H1 (cell line): ENCODE results near the gene SERPINA1. TPM values are rescaled to one million over a fixed set of nuclear protein-coding genes. Genes with fewer than 3 reads are reported as not detected.

Source experiments
- CTCF ChIA-PET: fragments of 300-600 bp; sonication (Branson Sonifier 250); formaldehyde crosslinking; loops from one replicate; lab custom pipeline; 2021; ENCODE audit not compliant: partially characterized antibody; lab: Charles Lee
- POLR2A ChIA-PET: fragments of 300-600 bp; sonication (Branson Sonifier 250); formaldehyde crosslinking; loops from one replicate; lab custom pipeline; 2021; ENCODE audit warnings: inconsistent platforms; ENCODE audit not compliant: partially characterized antibody; lab: Charles Lee
- DNase-seq, 2 experiments: peaks; one replicate each; pipeline versions ENCODE4 v3.0.0 to v3.0.0-alpha.2; 2010 to 2022; ENCODE audit warnings: low spot score in 2 of 2, low read depth in 1 of 2, mixed read lengths in 1 of 2
- FAIRE-seq: peaks from 2 replicates; lab custom pipeline; 2011; peaks lifted over from hg19 to GRCh38; lab: Jason Lieb, UNC
- H2AFZ ChIP-seq: 2 replicates; pipeline ENCODE4 v1.8.1; 2012; ENCODE audit warnings: low read length, inconsistent platforms
- H2AK5ac ChIP-seq: 2 replicates; pipeline ENCODE4 v1.6.1; 2013; ENCODE audit warnings: low read depth, low read length
- H2BK120ac ChIP-seq: replicated peaks from 2 replicates; pipeline ENCODE3; 2013; ENCODE audit warnings: low read depth, low read length, inconsistent platforms
- H2BK12ac ChIP-seq: 2 replicates; pipeline ENCODE4 v1.6.1; 2013; ENCODE audit warnings: low read depth, low read length
- H2BK15ac ChIP-seq: 2 replicates; pipeline ENCODE4 v1.6.1; 2013; ENCODE audit warnings: low read length
- H2BK20ac ChIP-seq: 2 replicates; pipeline ENCODE4 v1.6.1; 2013; ENCODE audit warnings: low read length
- H2BK5ac ChIP-seq: 2 replicates; pipeline ENCODE4 v1.6.1; 2013; ENCODE audit warnings: low read depth, low read length
- H3K14ac ChIP-seq: 2 replicates; pipeline ENCODE4 v1.6.1; 2013; ENCODE audit warnings: inconsistent platforms; ENCODE audit not compliant: insufficient read length
- H3K18ac ChIP-seq: 2 replicates; pipeline ENCODE4 v1.6.1; 2013; ENCODE audit warnings: low read length; ENCODE audit errors: extremely low read depth
- H3K23ac ChIP-seq: 2 replicates; pipeline ENCODE4 v1.6.1; 2013; ENCODE audit warnings: inconsistent platforms; ENCODE audit not compliant: insufficient read length
- H3K23me2 ChIP-seq: 2 replicates; pipeline ENCODE4 v1.6.1; 2013; ENCODE audit warnings: low read depth, low read length
- H3K27ac ChIP-seq: 2 replicates; pipeline ENCODE4 v1.6.1; 2011; ENCODE audit warnings: low read depth, low read length, inconsistent platforms
- H3K27me3 ChIP-seq, 4 experiments: replicated peaks in 1 of 4; 1 replicate in 1 of 4; 2 replicates in 3 of 4; pipeline versions ENCODE4 v1.6.1 to v1.8.1; 2011 to 2013; ENCODE audit warnings: low read length in 3 of 4, mild to moderate bottlenecking in 3 of 4, inconsistent platforms in 2 of 4, mixed read lengths in 2 of 4, moderate library complexity in 1 of 4; ENCODE audit not compliant: control insufficient read depth in 3 of 4, insufficient read depth in 3 of 4; ENCODE audit errors: extremely low read depth in 1 of 4
- H3K36me3 ChIP-seq, 4 experiments: 2 replicates each; pipeline versions ENCODE4 v1.6.1 to v1.8.1; 2011 to 2013; ENCODE audit warnings: mild to moderate bottlenecking in 4 of 4, low read length in 3 of 4, moderate library complexity in 2 of 4, control low read depth in 1 of 4, inconsistent platforms in 1 of 4; ENCODE audit not compliant: insufficient read depth in 4 of 4, control insufficient read depth in 2 of 4
- H3K4ac ChIP-seq: replicated peaks from 2 replicates; pipeline ENCODE3; 2013; ENCODE audit warnings: low read length, low read depth, mixed read lengths, inconsistent platforms; ENCODE audit not compliant: insufficient read length
- H3K4me1 ChIP-seq, 4 experiments: replicated peaks in 1 of 4; 1 replicate in 1 of 4; 2 replicates in 3 of 4; pipeline versions ENCODE4 v1.6.1 to v1.8.1; 2011 to 2013; ENCODE audit warnings: low read length in 3 of 4, inconsistent platforms in 2 of 4, mixed read lengths in 1 of 4; ENCODE audit not compliant: insufficient read depth in 4 of 4, control insufficient read depth in 3 of 4
- H3K4me2 ChIP-seq, 2 experiments: 2 replicates each; pipeline versions ENCODE4 v1.6.1 to v1.8.1; 2011 to 2013; ENCODE audit warnings: low read depth in 2 of 2, low read length in 2 of 2, control low read depth in 1 of 2, inconsistent platforms in 1 of 2, mild to moderate bottlenecking in 1 of 2; ENCODE audit not compliant: insufficient read depth in 1 of 2
- H3K4me3 ChIP-seq, 4 experiments: fragments of 200-600, 300-600 bp in 1 of 4; sonication (generic), shearing (Covaris generic), sonication (Bioruptor Twin) in 1 of 4; 2 replicates each; pipeline versions ENCODE4 v1.5.1 to v1.8.1; 2011 to 2016; ENCODE audit warnings: low read length in 4 of 4, low read depth in 3 of 4, control low read depth in 2 of 4, inconsistent platforms in 2 of 4, mild to moderate bottlenecking in 2 of 4, mixed read lengths in 1 of 4, moderate library complexity in 1 of 4; ENCODE audit not compliant: insufficient read depth in 2 of 4; ENCODE audit errors: extremely low read depth in 1 of 4
- H3K56ac ChIP-seq: replicated peaks from 2 replicates; pipeline ENCODE3; 2013; ENCODE audit warnings: low read depth, mild to moderate bottlenecking, mixed read lengths, low read length, inconsistent platforms; ENCODE audit not compliant: insufficient read length
- H3K79me1 ChIP-seq: 2 replicates; pipeline ENCODE4 v1.6.1; 2013; ENCODE audit warnings: low read depth, low read length, control low read depth
- H3K79me2 ChIP-seq, 2 experiments: 2 replicates each; pipeline versions ENCODE4 v1.6.1 to v1.8.1; 2012 to 2013; ENCODE audit warnings: low read length in 2 of 2, mild to moderate bottlenecking in 2 of 2, inconsistent platforms in 1 of 2; ENCODE audit not compliant: insufficient read depth in 2 of 2, control insufficient read depth in 1 of 2
- H3K9ac ChIP-seq, 4 experiments: replicated peaks in 1 of 4; 1 replicate in 1 of 4; 2 replicates in 3 of 4; pipeline versions ENCODE4 v1.6.1 to v1.8.1; 2011 to 2013; ENCODE audit warnings: low read depth in 3 of 4, low read length in 3 of 4, control low read depth in 2 of 4, mild to moderate bottlenecking in 2 of 4, moderate library complexity in 2 of 4, inconsistent platforms in 1 of 4; ENCODE audit errors: extremely low read depth in 1 of 4
- H3K9me3 ChIP-seq, 2 experiments: 2 replicates each; pipeline versions ENCODE4 v1.6.1 to v1.8.1; 2012 to 2013; ENCODE audit warnings: mild to moderate bottlenecking in 2 of 2, moderate library complexity in 2 of 2, control low read depth in 1 of 2, inconsistent platforms in 1 of 2, low read depth in 1 of 2, low read length in 1 of 2, mixed read lengths in 1 of 2; ENCODE audit not compliant: insufficient read depth in 2 of 2
- H4K20me1 ChIP-seq, 2 experiments: replicated peaks in 1 of 2; 2 replicates each; pipeline versions ENCODE3 to v1.8.1; 2011 to 2013; ENCODE audit warnings: inconsistent platforms in 2 of 2, low read length in 2 of 2, mild to moderate bottlenecking in 1 of 2; ENCODE audit not compliant: insufficient read depth in 2 of 2, control insufficient read depth in 1 of 2
- H4K5ac ChIP-seq: 2 replicates; pipeline ENCODE4 v1.6.1; 2013; ENCODE audit warnings: low read length, low read depth, mixed read lengths, inconsistent platforms; ENCODE audit not compliant: insufficient read length
- H4K8ac ChIP-seq: 2 replicates; pipeline ENCODE4 v1.8.0; 2013; ENCODE audit warnings: mild to moderate bottlenecking, moderate library complexity, low read length, inconsistent platforms; ENCODE audit not compliant: insufficient read depth; ENCODE audit errors: extremely low read depth
- H4K91ac ChIP-seq: replicated peaks from 2 replicates; pipeline ENCODE3; 2013; ENCODE audit warnings: low read length, mixed read lengths, inconsistent platforms; ENCODE audit not compliant: insufficient read length
- ATF3 ChIP-seq: IDR thresholded peaks from 2 replicates; pipeline ENCODE4 v1.6.1; 2011; ENCODE audit warnings: low read depth, mild to moderate bottlenecking, low read length; ENCODE audit not compliant: insufficient read depth
- HDAC6 ChIP-seq: IDR thresholded peaks from one replicate; pipeline ENCODE4 v1.7.1; 2012; ENCODE audit warnings: low read depth, mild to moderate bottlenecking, inconsistent platforms, low read length, moderate library complexity
- KDM1A ChIP-seq: fragments of 200-600, 300-600 bp; sonication (generic); IDR thresholded peaks from 2 replicates; pipeline ENCODE4 v1.7.1; 2016; ENCODE audit warnings: mild to moderate bottlenecking, low read length, borderline replicate concordance
- WGBS, 2 experiments: shearing (Covaris generic) in 1 of 2; methylation state at CpG; one replicate each; pipeline versions ENCODE4 v1.1.6 to v1.1.7; 2013 to 2015; ENCODE audit warnings: low lambda C conversion rate in 2 of 2, mixed read lengths in 2 of 2, inconsistent platforms in 1 of 2, low coverage in 1 of 2, missing lambda C conversion rate in 1 of 2; ENCODE audit not compliant: insufficient replicate concordance in 2 of 2, insufficient coverage in 1 of 2, insufficient read length in 1 of 2; ENCODE audit errors: extremely low coverage in 1 of 2, missing lambda C conversion rate in 1 of 2; 5-methylcytosine and 5-hydroxymethylcytosine counted together
- polyA plus RNA-seq, 7 experiments: library from polyadenylated mRNA; depleted of rRNA in 3 of 7; stranded (reverse) in 5 of 7; unstranded in 2 of 7; fragments of >200 nt in 5 of 7; fragments of 200-250 nt in 2 of 7; gene quantifications; 1 replicate in 5 of 7; 2 replicates in 1 of 7; 4 replicates in 1 of 7; pipeline versions ENCODE4 v1.2.1 to v1.2.3, GENCODE V29; 2011 to 2013; ENCODE audit warnings: missing spikeins in 2 of 7, mixed read lengths in 2 of 7
- total RNA-seq: library from RNA; stranded (reverse); fragmentation: NEBNext Ultra II Directional; extraction: Animal tissue kit (Norgen Biotek cat#: 25700); gene quantifications from 2 replicates; pipeline ENCODE4 v1.2.1, GENCODE V29; 2021

Gene SERPINA1
- total and polyA plus RNA-seq, 2 of the 8 experiments (the other 6 are each of a cell fraction or from before 2014, with no cell fraction given), result 0.08 TPM; not detected in 1

GRCh38 chr14:94394025-94394493 is 5.7 kb upstream of the SERPINA1 start:
- 0 out of 2 replicates have a peak overlapping the region, but pooled peaks have one; percentile 2 for H2AK5ac ChIP-seq
- POLR2A ChIA-PET, result interaction anchor here (1.1 kb wide), 1 partner anchor 19 kb away, joined by 4 read pairs; no protein-coding TSS in a partner anchor
- no peaks in the 10 kb centered on the region for H3K23me2 ChIP-seq
- H2BK12ac ChIP-seq, result no peak overlapping the region
- no peak overlapping the region for H2BK5ac ChIP-seq
- no peak overlapping the region; the same call in 1 of the 2 replicates for H3K18ac ChIP-seq
- peak overlapping the region; percentile 19; the same call in 1 of the 2 replicates for H2BK20ac ChIP-seq
- no peaks in the 10 kb centered on the region for H3K9me3 ChIP-seq
- no peak overlapping the region for H3K4me2 ChIP-seq
- no peak overlapping the region for H3K23ac ChIP-seq
- DNase-seq (no peak), FAIRE-seq (no peak)
- 93% methylated on average over 8 of the region's 8 CpGs; no CpG with 5 or more reads in 1 of the 2 experiments for WGBS, 2 experiments
- peaks cover 15 to 28% (median 22%) of the 10 kb centered on the region in 4 experiments for H3K4me1 ChIP-seq
- no peak overlapping the region for H4K5ac ChIP-seq
- H3K36me3 ChIP-seq, result no peaks in the 10 kb centered on the region
- no peak overlapping the region for H4K8ac ChIP-seq
- H2BK15ac ChIP-seq, result no peak overlapping the region
- H2BK120ac ChIP-seq, result no peak overlapping the region
- H3K4me3 ChIP-seq, result no peak overlapping the region
- no peak overlapping the region for H3K9ac ChIP-seq
- no peaks in the 10 kb centered on the region for H3K79me1 ChIP-seq
- no peak overlapping the region for H3K56ac ChIP-seq
- no peaks in the 10 kb centered on the region for H3K79me2 ChIP-seq
- H3K27me3 ChIP-seq, result no peaks in the 10 kb centered on the region
- no peaks in the 10 kb centered on the region for H4K20me1 ChIP-seq
- H4K91ac ChIP-seq, result peak overlapping the region; percentile 76
- no peak overlapping the region for H3K27ac ChIP-seq
- no peak overlapping the region for H2AFZ ChIP-seq
- H3K4ac ChIP-seq, result no peak overlapping the region
- no peak overlapping the region for H3K14ac ChIP-seq
- peak; percentile 49; the same call in 1 of the 2 replicates for TF ChIP-seq KDM1A
- no peak for TF ChIP-seq HDAC6
- TF ChIP-seq ATF3, result no peak
- CTCF ChIA-PET, result interaction anchor here (0.7 to 1.8 kb wide), 7 partner anchors 13 to 159 kb away, joined by 3 to 7 read pairs (median 3); no protein-coding TSS in a partner anchor
